SK-N-SH treated with all-trans-retinoic acid at 6 μM for 48 hours (cell line): ENCODE data around the gene ZNF398.

Experiments used
- ATAC-seq: fragments of 200-7000 bp; cut with Tn5 transposase; 3 replicates; pipeline ENCODE4 v1.9.1; 2020; ENCODE audit warnings: mild to moderate bottlenecking, moderate library complexity
- ARNTL ChIP-seq: fragments of 450-650 bp; formaldehyde crosslinking; IDR thresholded peaks from 2 replicates; pipeline ENCODE4 v1.5.0; 2020; ENCODE audit warnings: low read depth, mild to moderate bottlenecking, moderate library complexity, borderline replicate concordance
- BACH2 ChIP-seq: fragments of 250-450 bp; sonication (Bioruptor Pico); IDR thresholded peaks from 2 replicates; pipeline ENCODE4 v1.9.0; 2021; ENCODE audit warnings: mild to moderate bottlenecking, borderline replicate concordance
- CSDC2 ChIP-seq: fragments of 250-450 bp; sonication (Bioruptor Pico); IDR thresholded peaks from 2 replicates; pipeline ENCODE4 v1.5.0; 2020; ENCODE audit warnings: mild to moderate bottlenecking, moderate library complexity
- ESRRG ChIP-seq: fragments of 250-450 bp; sonication (Bioruptor Pico); IDR thresholded peaks from 2 replicates; pipeline ENCODE4 v1.6.1; 2021; ENCODE audit warnings: mild to moderate bottlenecking
- GLIS3 ChIP-seq: fragments of 250-450 bp; sonication (Bioruptor Pico); IDR thresholded peaks from 2 replicates; pipeline ENCODE4 v1.5.0; 2020; ENCODE audit warnings: mild to moderate bottlenecking, moderate library complexity
- OSR1 ChIP-seq: fragments of 250-450 bp; sonication (Bioruptor Pico); IDR thresholded peaks from 2 replicates; pipeline ENCODE4 v1.8.0; 2022; ENCODE audit warnings: moderate library complexity, mild to moderate bottlenecking, inconsistent platforms
- PPARA ChIP-seq: fragments of 250-450 bp; sonication (Bioruptor Pico); IDR thresholded peaks from 2 replicates; pipeline ENCODE4 v1.5.0; 2020; ENCODE audit warnings: mild to moderate bottlenecking, borderline replicate concordance
- RARB ChIP-seq: fragments of 250-450 bp; sonication (Bioruptor Pico); IDR thresholded peaks from 2 replicates; pipeline ENCODE4 v1.8.0; 2021; ENCODE audit warnings: mild to moderate bottlenecking, moderate library complexity
- ZC3H10 ChIP-seq: fragments of 250-450 bp; sonication (Bioruptor Pico); IDR thresholded peaks from 2 replicates; pipeline ENCODE4 v1.5.1; 2021; ENCODE audit warnings: mild to moderate bottlenecking, moderate library complexity
- ZFP3 ChIP-seq: fragments of 250-450 bp; sonication (Bioruptor Pico); IDR thresholded peaks from 2 replicates; pipeline ENCODE4 v1.5.0; 2020; ENCODE audit warnings: mild to moderate bottlenecking, moderate library complexity
- ZFP30 ChIP-seq: fragments of 450-650 bp; formaldehyde crosslinking; IDR thresholded peaks from 2 replicates; pipeline ENCODE4 v1.5.0; 2022; ENCODE audit warnings: mild to moderate bottlenecking, moderate library complexity
- ZNF565 ChIP-seq: fragments of 450-650 bp; formaldehyde crosslinking; conservative IDR thresholded peaks from 2 replicates; pipeline ENCODE4 v1.5.0; 2020; ENCODE audit warnings: low read depth, mild to moderate bottlenecking, moderate library complexity
- ZNF70 ChIP-seq: fragments of 450-650 bp; formaldehyde crosslinking; IDR thresholded peaks from 2 replicates; pipeline ENCODE4 v1.5.0; 2020; ENCODE audit warnings: mild to moderate bottlenecking, moderate library complexity
- TF ChIP-seq, protein P1 (sequence below): fragments of 250-450 bp; sonication (Bioruptor Pico); IDR thresholded peaks from 2 replicates; pipeline ENCODE4 v1.5.1; 2021; ENCODE audit warnings: mild to moderate bottlenecking, moderate library complexity
- TF ChIP-seq, protein P2 (sequence below): fragments of 250-450 bp; sonication (Bioruptor Pico); IDR thresholded peaks from 2 replicates; pipeline ENCODE4 v1.8.0; 2020; ENCODE audit warnings: mild to moderate bottlenecking, moderate library complexity, borderline replicate concordance
- TF ChIP-seq, protein P3 (sequence below): fragments of 250-450 bp; sonication (Bioruptor Pico); IDR thresholded peaks from 2 replicates; pipeline ENCODE4 v1.5.1; 2020; ENCODE audit warnings: low read depth, mild to moderate bottlenecking, moderate library complexity
- TF ChIP-seq, protein P4 (sequence below): fragments of 250-450 bp; sonication (Bioruptor Pico); IDR thresholded peaks from 2 replicates; pipeline ENCODE4 v1.8.0; 2021; ENCODE audit warnings: low read depth, mild to moderate bottlenecking, moderate library complexity, borderline replicate concordance
- TF ChIP-seq, protein P5 (sequence below): fragments of 250-450 bp; sonication (Bioruptor Pico); IDR thresholded peaks from 2 replicates; pipeline ENCODE4 v1.5.0; 2020; ENCODE audit warnings: mild to moderate bottlenecking, moderate library complexity

The ZNF398 gene

DNA sequence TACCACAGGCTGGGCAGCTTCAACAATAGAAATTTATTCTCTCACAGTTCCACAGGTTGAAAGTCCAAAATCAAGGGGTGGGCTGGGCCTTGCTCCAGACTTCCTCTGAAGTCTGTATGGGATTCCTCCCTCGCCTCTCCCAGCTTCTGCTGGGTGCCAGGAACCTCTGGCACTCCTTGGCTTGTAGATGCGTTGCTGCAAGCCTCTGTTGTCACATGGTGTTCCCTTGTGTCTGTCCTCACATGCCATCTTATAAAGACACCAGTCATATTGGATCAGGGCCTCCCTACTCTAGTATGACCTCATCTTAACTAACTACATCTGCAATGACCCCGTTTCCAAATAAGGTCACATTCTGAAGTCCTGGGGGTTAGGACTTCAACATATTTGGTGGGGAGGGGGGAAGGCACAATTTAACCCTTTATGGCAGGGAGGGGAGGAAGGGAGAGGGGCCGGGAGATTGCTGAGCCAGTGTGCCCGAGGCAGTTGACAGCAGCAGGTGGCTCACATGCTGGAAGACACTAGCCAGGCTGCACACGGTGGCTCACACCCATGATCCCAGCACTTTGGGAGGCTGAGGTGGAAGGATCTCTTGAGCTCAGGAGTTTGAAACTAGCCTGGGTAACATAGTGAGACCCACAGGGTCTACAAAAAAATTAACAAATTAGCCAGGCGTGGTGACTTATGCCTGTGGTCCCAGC is 66.9 kb downstream of the ZNF398 start:
- ATAC-seq = no peak
- TF ChIP-seq ZNF565 (no peak), ESRRG (CRISPR knock-in tag) (no peak), RARB (CRISPR knock-in tag) (no peak), OSR1 (CRISPR knock-in tag) (no peak), GLIS3 (CRISPR knock-in tag) (no peak), ZFP30 (no peak), CSDC2 (CRISPR knock-in tag) (no peak)
- TF ChIP-seq, protein P1, sequence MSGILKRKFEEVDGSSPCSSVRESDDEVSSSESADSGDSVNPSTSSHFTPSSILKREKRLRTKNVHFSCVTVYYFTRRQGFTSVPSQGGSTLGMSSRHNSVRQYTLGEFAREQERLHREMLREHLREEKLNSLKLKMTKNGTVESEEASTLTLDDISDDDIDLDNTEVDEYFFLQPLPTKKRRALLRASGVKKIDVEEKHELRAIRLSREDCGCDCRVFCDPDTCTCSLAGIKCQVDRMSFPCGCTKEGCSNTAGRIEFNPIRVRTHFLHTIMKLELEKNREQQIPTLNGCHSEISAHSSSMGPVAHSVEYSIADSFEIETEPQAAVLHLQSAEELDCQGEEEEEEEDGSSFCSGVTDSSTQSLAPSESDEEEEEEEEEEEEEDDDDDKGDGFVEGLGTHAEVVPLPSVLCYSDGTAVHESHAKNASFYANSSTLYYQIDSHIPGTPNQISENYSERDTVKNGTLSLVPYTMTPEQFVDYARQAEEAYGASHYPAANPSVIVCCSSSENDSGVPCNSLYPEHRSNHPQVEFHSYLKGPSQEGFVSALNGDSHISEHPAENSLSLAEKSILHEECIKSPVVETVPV (CRISPR knock-in tag) = no peak
- TF ChIP-seq, protein P2, sequence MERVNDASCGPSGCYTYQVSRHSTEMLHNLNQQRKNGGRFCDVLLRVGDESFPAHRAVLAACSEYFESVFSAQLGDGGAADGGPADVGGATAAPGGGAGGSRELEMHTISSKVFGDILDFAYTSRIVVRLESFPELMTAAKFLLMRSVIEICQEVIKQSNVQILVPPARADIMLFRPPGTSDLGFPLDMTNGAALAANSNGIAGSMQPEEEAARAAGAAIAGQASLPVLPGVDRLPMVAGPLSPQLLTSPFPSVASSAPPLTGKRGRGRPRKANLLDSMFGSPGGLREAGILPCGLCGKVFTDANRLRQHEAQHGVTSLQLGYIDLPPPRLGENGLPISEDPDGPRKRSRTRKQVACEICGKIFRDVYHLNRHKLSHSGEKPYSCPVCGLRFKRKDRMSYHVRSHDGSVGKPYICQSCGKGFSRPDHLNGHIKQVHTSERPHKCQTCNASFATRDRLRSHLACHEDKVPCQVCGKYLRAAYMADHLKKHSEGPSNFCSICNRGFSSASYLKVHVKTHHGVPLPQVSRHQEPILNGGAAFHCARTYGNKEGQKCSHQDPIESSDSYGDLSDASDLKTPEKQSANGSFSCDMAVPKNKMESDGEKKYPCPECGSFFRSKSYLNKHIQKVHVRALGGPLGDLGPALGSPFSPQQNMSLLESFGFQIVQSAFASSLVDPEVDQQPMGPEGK (CRISPR knock-in tag) = no peak

DNA sequence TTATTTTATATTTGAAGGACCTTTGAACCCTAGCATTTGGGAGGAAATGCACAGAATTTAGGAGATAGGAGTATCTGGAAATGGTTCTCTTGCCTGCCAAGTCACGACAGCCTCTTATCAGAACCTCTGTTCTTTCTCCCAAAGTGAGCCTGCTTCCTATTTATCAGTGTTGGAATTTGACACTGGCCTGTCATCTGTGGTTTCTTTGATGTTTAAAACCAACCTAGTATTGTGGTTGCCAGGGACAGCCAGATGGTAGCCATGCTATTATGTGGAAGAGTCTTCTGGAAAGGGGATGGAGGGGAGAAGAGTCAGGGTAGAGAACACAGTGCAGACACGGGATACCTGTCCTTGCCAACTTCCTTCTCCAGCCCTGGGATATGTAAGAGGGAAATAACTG is 69.1 kb downstream of the ZNF398 start:
- TF ChIP-seq BACH2 (CRISPR knock-in tag) (no peak), ARNTL (CRISPR knock-in tag) (no peak), PPARA (CRISPR knock-in tag) (no peak), ZFP30 (no peak)
- TF ChIP-seq, protein P1 (CRISPR knock-in tag) = no peak
- TF ChIP-seq, protein P3, sequence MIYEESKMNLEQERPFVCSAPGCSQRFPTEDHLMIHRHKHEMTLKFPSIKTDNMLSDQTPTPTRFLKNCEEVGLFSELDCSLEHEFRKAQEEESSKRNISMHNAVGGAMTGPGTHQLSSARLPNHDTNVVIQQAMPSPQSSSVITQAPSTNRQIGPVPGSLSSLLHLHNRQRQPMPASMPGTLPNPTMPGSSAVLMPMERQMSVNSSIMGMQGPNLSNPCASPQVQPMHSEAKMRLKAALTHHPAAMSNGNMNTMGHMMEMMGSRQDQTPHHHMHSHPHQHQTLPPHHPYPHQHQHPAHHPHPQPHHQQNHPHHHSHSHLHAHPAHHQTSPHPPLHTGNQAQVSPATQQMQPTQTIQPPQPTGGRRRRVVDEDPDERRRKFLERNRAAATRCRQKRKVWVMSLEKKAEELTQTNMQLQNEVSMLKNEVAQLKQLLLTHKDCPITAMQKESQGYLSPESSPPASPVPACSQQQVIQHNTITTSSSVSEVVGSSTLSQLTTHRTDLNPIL (CRISPR knock-in tag) = no peak
- no peak for ATAC-seq

DNA sequence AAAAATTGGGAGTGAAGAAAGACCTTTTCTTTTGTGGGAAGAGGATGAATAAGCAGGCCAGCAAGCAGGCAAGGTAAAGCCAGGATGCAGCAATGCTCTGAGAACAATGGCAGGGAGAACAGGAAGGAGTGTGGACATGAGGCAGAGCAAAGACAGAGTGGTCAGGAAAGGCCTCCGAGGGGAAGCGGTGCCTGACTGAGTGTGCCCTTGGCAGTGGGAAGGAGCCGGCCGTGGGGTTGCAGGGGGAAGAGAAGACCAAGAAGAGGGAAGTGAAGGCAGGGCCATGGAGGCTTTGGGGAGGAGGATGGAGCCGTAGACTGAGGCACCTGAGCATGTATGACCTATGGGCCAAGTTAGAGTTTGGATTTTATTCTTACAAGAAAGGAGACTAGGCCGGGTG is 70.3 kb downstream of the ZNF398 start:
- TF ChIP-seq GLIS3 (CRISPR knock-in tag) (no peak), ZNF565 (no peak), BACH2 (CRISPR knock-in tag) (no peak)
- TF ChIP-seq, protein P4, sequence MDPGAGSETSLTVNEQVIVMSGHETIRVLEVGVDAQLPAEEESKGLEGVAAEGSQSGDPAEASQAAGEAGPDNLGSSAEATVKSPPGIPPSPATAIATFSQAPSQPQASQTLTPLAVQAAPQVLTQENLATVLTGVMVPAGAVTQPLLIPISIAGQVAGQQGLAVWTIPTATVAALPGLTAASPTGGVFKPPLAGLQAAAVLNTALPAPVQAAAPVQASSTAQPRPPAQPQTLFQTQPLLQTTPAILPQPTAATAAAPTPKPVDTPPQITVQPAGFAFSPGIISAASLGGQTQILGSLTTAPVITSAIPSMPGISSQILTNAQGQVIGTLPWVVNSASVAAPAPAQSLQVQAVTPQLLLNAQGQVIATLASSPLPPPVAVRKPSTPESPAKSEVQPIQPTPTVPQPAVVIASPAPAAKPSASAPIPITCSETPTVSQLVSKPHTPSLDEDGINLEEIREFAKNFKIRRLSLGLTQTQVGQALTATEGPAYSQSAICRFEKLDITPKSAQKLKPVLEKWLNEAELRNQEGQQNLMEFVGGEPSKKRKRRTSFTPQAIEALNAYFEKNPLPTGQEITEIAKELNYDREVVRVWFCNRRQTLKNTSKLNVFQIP (CRISPR knock-in tag) = no peak
- no peak for ATAC-seq

DNA sequence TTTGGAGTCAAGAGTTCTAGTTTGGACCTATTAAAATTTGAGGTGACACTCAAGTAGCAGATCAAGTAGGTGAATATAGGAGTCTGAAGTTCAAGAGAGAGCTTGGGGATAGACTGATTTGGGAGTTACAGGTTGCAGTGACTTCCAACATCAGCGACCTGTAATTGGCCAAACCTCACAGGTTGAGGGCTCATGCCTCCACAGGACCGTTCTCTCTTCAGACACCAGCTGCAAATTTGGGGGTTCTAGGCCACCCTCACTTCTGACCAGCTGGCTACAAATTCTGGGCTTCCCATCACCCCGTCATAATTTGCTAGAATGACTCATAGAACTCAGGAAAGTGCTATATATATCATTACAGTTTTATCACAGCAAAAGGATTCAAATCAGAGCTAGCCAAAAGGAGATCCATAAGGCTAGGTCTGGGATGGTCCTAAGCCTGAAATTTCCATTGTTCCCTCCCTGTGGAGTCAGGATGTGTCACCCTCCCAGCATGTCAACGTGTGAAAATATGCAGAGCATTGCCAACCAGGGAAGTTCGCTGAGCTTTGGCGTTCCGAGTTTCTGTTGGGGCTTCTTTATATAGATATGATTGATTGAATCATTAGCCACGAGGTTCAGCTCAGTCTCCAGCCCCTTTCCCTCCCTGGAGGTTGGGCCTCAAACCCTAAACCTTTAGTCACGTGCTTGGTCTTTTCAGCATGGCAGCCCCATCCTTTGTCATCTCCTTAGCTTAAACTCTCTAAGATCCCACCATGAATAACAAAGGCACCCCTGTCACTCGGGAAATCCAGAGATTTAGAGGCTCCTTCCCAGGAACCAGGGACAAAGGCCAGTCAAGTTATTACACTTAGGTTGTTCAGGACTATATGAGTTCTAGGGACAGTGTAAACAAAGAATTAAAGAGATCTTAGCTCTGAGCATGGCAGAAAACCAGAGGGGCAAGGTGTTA is 71.5 kb downstream of the ZNF398 start:
- TF ChIP-seq ZNF70 (no peak), ZC3H10 (CRISPR knock-in tag) (no peak), CSDC2 (CRISPR knock-in tag) (no peak), ZFP3 (no peak), ZNF565 (no peak), BACH2 (CRISPR knock-in tag) (no peak)
- TF ChIP-seq, protein P5, sequence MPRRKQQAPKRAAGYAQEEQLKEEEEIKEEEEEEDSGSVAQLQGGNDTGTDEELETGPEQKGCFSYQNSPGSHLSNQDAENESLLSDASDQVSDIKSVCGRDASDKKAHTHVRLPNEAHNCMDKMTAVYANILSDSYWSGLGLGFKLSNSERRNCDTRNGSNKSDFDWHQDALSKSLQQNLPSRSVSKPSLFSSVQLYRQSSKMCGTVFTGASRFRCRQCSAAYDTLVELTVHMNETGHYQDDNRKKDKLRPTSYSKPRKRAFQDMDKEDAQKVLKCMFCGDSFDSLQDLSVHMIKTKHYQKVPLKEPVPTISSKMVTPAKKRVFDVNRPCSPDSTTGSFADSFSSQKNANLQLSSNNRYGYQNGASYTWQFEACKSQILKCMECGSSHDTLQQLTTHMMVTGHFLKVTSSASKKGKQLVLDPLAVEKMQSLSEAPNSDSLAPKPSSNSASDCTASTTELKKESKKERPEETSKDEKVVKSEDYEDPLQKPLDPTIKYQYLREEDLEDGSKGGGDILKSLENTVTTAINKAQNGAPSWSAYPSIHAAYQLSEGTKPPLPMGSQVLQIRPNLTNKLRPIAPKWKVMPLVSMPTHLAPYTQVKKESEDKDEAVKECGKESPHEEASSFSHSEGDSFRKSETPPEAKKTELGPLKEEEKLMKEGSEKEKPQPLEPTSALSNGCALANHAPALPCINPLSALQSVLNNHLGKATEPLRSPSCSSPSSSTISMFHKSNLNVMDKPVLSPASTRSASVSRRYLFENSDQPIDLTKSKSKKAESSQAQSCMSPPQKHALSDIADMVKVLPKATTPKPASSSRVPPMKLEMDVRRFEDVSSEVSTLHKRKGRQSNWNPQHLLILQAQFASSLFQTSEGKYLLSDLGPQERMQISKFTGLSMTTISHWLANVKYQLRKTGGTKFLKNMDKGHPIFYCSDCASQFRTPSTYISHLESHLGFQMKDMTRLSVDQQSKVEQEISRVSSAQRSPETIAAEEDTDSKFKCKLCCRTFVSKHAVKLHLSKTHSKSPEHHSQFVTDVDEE (CRISPR knock-in tag) = no peak
- ATAC-seq = no peak
